HCT116 (cell line): ENCODE measurements around the gene PDE2A. TPM values are rescaled to one million over a fixed set of nuclear protein-coding genes. Genes with fewer than 3 reads are reported as not detected.

Experiments
- ATAC-seq: fragments of 200-7000 bp; cut with Tn5 transposase; 2 replicates; pipeline ENCODE4 v1.9.1; 2020; ENCODE audit warnings: mild to moderate bottlenecking, moderate library complexity
- BruUV-seq: library from RNA; stranded (reverse); fragments of 400-500 nt; replicated peaks from 2 replicates; lab custom pipeline; 2021; lab: Mats Ljungman, UMichigan
- CTCF ChIA-PET: fragments of 300-600 bp; sonication (Branson Sonifier 250); formaldehyde crosslinking; loops from one replicate; lab custom pipeline; 2021; ENCODE audit warnings: antibody characterized with exemption; lab: Charles Lee
- POLR2A ChIA-PET: fragments of 300-600, 350-600 bp; sonication (Branson Sonifier 250); formaldehyde crosslinking; loops from one replicate; lab custom pipeline; 2021; ENCODE audit warnings: antibody characterized with exemption; lab: Charles Lee
- RAD21 ChIA-PET, 2 experiments: fragments of 300-600 bp; sonication (Branson Sonifier 250); formaldehyde crosslinking; loops; one replicate each; lab custom pipeline; 2023; ENCODE audit warnings: low total read pairs in 2 of 2; ENCODE audit not compliant: uncharacterized antibody in 2 of 2, unreplicated experiment in 2 of 2, low non-redundant PET in 1 of 2; lab: Charles Lee
- DNase-seq: peaks from one replicate; pipeline ENCODE4 v3.0.0-alpha.2; 2010; ENCODE audit warnings: low read depth, low spot score
- H2AFZ ChIP-seq: fragments of 200-600 bp; shearing (Covaris generic), sonication (generic); 2 replicates; pipeline ENCODE4 v1.6.1; 2017; ENCODE audit warnings: low read depth, mixed run types, mixed read lengths, antibody characterized with exemption, low read length; ENCODE audit not compliant: poor library complexity, severe bottlenecking
- H3K27ac ChIP-seq: 2 replicates; pipeline ENCODE4 v1.5.1; 2012; ENCODE audit warnings: low read depth, low read length
- H3K27me3 ChIP-seq: fragments of 200-600 bp; sonication (generic); 2 replicates; pipeline ENCODE4 v1.6.1; 2016; ENCODE audit warnings: mixed run types, low read length, mixed read lengths; ENCODE audit not compliant: insufficient read depth
- H3K36me3 ChIP-seq, 2 experiments: fragments of 200-500 bp in 1 of 2; fragments of 200-600 bp in 1 of 2; sonication (Bioruptor generic) in 1 of 2; sonication (generic) in 1 of 2; 2 replicates each; pipeline versions ENCODE4 v1.5.1 to v1.6.1; 2014 to 2016; ENCODE audit warnings: low read length in 2 of 2, inconsistent platforms in 1 of 2, mixed read lengths in 1 of 2, mixed run types in 1 of 2; ENCODE audit not compliant: insufficient read depth in 2 of 2, control insufficient read depth in 1 of 2
- H3K4me1 ChIP-seq, 2 experiments: fragments of 200-600 bp in 1 of 2; sonication (generic) in 1 of 2; 2 replicates each; pipeline versions ENCODE4 v1.5.1 to v1.6.1; 2012 to 2017; ENCODE audit warnings: low read length in 2 of 2, inconsistent platforms in 1 of 2, mild to moderate bottlenecking in 1 of 2, mixed read lengths in 1 of 2, mixed run types in 1 of 2, moderate library complexity in 1 of 2; ENCODE audit not compliant: insufficient read depth in 2 of 2, control insufficient read depth in 1 of 2
- H3K4me2 ChIP-seq: fragments of 200-600 bp; sonication (generic); 2 replicates; pipeline ENCODE4 v1.6.1; 2017; ENCODE audit warnings: mixed run types, low read length, mixed read lengths
- H3K4me3 ChIP-seq, 2 experiments: fragments of 200-600 bp in 1 of 2; sonication (generic) in 1 of 2; replicated peaks in 1 of 2; 2 replicates each; pipeline ENCODE4 v1.5.1; 2011 to 2016; ENCODE audit warnings: low read length in 2 of 2, control low read depth in 1 of 2, low read depth in 1 of 2, mild to moderate bottlenecking in 1 of 2, mixed read lengths in 1 of 2, mixed run types in 1 of 2
- H3K79me2 ChIP-seq: fragments of 200-600 bp; sonication (generic); 2 replicates; pipeline ENCODE4 v1.6.1; 2017; ENCODE audit warnings: mild to moderate bottlenecking, mixed run types, low read length, moderate library complexity, mixed read lengths; ENCODE audit not compliant: insufficient read depth
- H3K9ac ChIP-seq: fragments of 200-600 bp; sonication (generic); 2 replicates; pipeline ENCODE4 v1.6.1; 2016; ENCODE audit warnings: low read length, mixed read lengths
- H3K9me2 ChIP-seq: fragments of 200-600 bp; sonication (generic), shearing (Covaris generic); 2 replicates; pipeline ENCODE4 v1.6.1; 2017; ENCODE audit warnings: mixed run types, mild to moderate bottlenecking, moderate library complexity; ENCODE audit not compliant: insufficient read depth
- H3K9me3 ChIP-seq, 2 experiments: fragments of 200-500 bp in 1 of 2; fragments of 200-600 bp in 1 of 2; sonication (Bioruptor generic) in 1 of 2; sonication (generic) in 1 of 2; 2 replicates each; pipeline ENCODE4 v1.6.1; 2014 to 2017; ENCODE audit warnings: low read length in 2 of 2, mixed read lengths in 2 of 2, inconsistent platforms in 1 of 2, low read depth in 1 of 2, mild to moderate bottlenecking in 1 of 2, mixed run types in 1 of 2, moderate library complexity in 1 of 2; ENCODE audit not compliant: control insufficient read depth in 1 of 2, insufficient read depth in 1 of 2
- H4K20me1 ChIP-seq: fragments of 200-600 bp; sonication (generic), shearing (Covaris generic); 2 replicates; pipeline ENCODE4 v1.6.1; 2017; ENCODE audit warnings: mixed run types, mild to moderate bottlenecking, moderate library complexity; ENCODE audit not compliant: insufficient read depth
- ELF1 ChIP-seq: IDR thresholded peaks from 2 replicates; pipeline ENCODE4 v1.6.1; 2012; ENCODE audit warnings: low read depth, borderline replicate concordance
- EZH2phosphoT487 ChIP-seq: fragments of 200-600 bp; IDR thresholded peaks from 2 replicates; pipeline ENCODE4 v1.6.1; 2018; ENCODE audit warnings: antibody characterized with exemption, borderline replicate concordance
- FOSL1 ChIP-seq: IDR thresholded peaks from 2 replicates; pipeline ENCODE4 v1.6.1; 2012; ENCODE audit warnings: low read depth
- RAD21 ChIP-seq: IDR thresholded peaks from 2 replicates; pipeline ENCODE4 v1.6.1; 2012; ENCODE audit warnings: low read depth, mild to moderate bottlenecking
- REST ChIP-seq: IDR thresholded peaks from 2 replicates; pipeline ENCODE4 v1.6.1; 2012; ENCODE audit warnings: low read depth
- SRF ChIP-seq: IDR thresholded peaks from 2 replicates; pipeline ENCODE4 v1.6.1; 2012; ENCODE audit warnings: low read depth
- intact Hi-C: fragments of 100-400 bp; cut with micrococcal nuclease; formaldehyde crosslinking; loops from 2 replicates; pipeline ENCODE4 v1.10.0; 2022
- total RNA-seq: library from RNA; stranded (reverse); gene quantifications from one replicate; pipeline ENCODE4 v1.2.1, GENCODE V29; 2021; ENCODE audit not compliant: unreplicated experiment

The PDE2A gene
- total RNA-seq, 1 experiment from 2014 or later: 7.6 TPM

DNA sequence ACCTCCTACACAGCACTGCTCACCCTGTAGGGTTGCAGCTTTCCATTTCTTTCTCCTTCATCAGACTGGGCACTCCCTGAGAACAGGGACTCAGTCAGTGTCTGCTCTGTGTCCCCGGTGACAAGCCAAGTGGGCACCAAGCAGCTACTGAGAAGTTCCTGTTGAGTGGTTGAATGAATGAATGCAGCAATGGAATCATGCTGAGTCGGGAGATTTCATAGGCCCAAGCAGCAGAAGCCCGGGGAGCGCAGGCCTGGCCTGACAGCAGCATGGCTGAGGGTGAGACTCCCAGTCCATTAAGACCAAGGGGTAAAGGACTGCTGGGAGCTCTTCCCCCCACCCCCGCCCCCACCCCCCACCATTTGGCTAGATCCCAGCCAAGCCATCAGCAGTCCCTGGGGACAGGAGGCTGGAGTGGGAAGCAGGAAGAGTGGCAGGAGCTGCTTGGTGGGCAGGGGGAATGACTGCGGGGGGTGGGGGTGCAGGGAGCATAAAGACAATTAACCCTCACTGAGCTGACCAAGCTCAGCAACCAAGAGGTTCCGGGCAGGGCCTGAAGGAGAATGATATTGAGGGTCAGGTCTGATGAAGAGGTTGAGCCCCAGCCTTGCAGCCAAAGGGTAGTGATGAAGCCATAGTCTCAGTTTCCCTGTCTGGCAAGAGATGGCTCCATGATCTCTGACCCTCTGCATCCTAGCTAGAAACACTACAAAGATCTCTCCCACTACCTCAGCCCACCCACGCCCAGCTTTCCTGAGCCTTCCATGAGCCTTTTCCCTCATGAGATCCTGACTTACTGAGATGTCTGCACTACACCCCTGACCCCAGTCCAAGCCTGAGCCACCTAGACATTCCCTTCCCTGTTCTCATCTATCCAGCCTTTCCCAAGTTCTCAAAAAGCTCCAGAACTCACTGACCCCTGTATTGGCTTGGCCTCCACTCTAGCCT is 2.8 kb downstream of the PDE2A start (continued):
- TF ChIP-seq REST: no peak
- no peak for TF ChIP-seq SRF
- TF ChIP-seq FOSL1: no peak
- no peak for TF ChIP-seq EZH2phosphoT487

DNA sequence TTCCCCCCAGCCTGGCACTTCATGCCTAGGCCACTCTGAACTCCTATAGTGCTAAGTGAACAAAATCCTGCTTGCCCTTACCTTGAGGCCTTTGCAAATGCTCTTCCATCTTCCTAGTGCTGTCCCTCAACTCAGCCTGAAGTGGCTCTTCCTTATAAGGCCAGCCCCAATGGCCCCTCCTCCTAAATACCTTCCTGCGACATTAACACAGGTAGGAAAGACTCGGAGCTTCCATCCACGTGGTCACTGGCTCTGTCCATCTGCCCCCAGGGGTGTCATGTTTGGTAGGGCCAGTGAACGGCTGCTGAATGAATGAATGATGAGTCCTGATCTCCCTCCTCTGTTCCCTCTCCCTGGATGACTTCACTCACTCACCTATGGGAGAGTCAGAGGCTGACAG is 4.2 kb downstream of the PDE2A start:
- intact Hi-C loops: no loop called here
- ATAC-seq (no peak), DNase-seq (no peak)
- no peak overlapping the region for H2AFZ ChIP-seq
- H3K4me1 ChIP-seq: no peaks in the 10 kb centered on the region
- POLR2A ChIA-PET: no interaction called here
- H3K4me3 ChIP-seq: no peak overlapping the region
- CTCF ChIA-PET: no interaction called here
- TF ChIP-seq SRF (no peak), RAD21 (no peak), ELF1 (no peak)
- H4K20me1 ChIP-seq: no peaks in the 10 kb centered on the region
- peaks cover 9 to 15% of the 10 kb centered on the region in 2 experiments; a peak in 2 of 4 replicates for H3K9me3 ChIP-seq
- no peak overlapping the region for H3K9ac ChIP-seq
- H3K4me2 ChIP-seq: no peak overlapping the region
- RAD21 ChIA-PET: no interaction called here
- H3K36me3 ChIP-seq: no peaks in the 10 kb centered on the region
- H3K9me2 ChIP-seq: no peaks in the 10 kb centered on the region
- H3K27ac ChIP-seq: no peak overlapping the region
- peaks cover 21% of the 10 kb centered on the region for H3K27me3 ChIP-seq
- no TSS peak for BruUV-seq
- no peaks in the 10 kb centered on the region for H3K79me2 ChIP-seq
